HUES48 (cell line): ENCODE data around the gene CDK6.

Source experiments
- H3K27ac ChIP-seq: one replicate; pipeline ENCODE4 v1.7.0; 2013; ENCODE audit warnings: low read depth, low read length, inconsistent platforms
- H3K27me3 ChIP-seq: 2 replicates; pipeline ENCODE4 v1.6.1; 2013; ENCODE audit warnings: mild to moderate bottlenecking, low read length; ENCODE audit not compliant: control insufficient read depth, insufficient read depth
- H3K36me3 ChIP-seq: 2 replicates; pipeline ENCODE4 v1.6.1; 2013; ENCODE audit warnings: low read length; ENCODE audit not compliant: control insufficient read depth, insufficient read depth
- H3K4me1 ChIP-seq: 2 replicates; pipeline ENCODE4 v1.6.1; 2013; ENCODE audit warnings: mild to moderate bottlenecking, low read length; ENCODE audit not compliant: control insufficient read depth, insufficient read depth
- H3K4me3 ChIP-seq: 2 replicates; pipeline ENCODE4 v1.5.1; 2013; ENCODE audit warnings: mild to moderate bottlenecking, low read depth, low read length
- H3K9ac ChIP-seq: 2 replicates; pipeline ENCODE4 v1.6.1; 2013; ENCODE audit warnings: mild to moderate bottlenecking, low read depth, low read length, moderate library complexity
- H3K9me3 ChIP-seq: 2 replicates; pipeline ENCODE4 v1.6.1; 2013; ENCODE audit warnings: low read length; ENCODE audit not compliant: control insufficient read depth, insufficient read depth

The CDK6 gene

DNA sequence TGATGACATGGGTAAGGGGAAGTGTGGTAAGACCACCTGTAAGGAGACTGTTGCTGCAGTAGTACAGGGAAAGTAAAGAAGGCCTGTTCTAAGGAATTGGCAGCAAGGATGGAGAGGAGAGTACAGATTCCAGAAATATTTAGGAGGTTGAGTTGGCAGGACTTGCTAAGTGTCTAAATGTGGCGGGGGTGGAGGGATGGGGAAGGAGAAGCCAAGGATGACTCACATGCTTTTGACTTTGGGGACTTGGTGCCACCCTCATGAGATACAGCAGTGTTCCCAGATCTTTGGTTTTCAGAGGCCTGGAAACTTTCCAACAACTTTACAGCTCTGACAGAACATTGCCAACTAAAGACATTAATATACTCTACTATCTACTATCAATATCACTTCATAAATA is 45.4 kb downstream of the CDK6 start:
- no peaks in the 10 kb centered on the region for H3K36me3 ChIP-seq
- peaks cover 11% of the 10 kb centered on the region for H3K9me3 ChIP-seq
- H3K27ac ChIP-seq, result no peak overlapping the region
- H3K27me3 ChIP-seq, result no peaks in the 10 kb centered on the region
- no peak overlapping the region for H3K4me3 ChIP-seq
- H3K4me1 ChIP-seq, result peaks cover 4% of the 10 kb centered on the region
- no peak overlapping the region for H3K9ac ChIP-seq

DNA sequence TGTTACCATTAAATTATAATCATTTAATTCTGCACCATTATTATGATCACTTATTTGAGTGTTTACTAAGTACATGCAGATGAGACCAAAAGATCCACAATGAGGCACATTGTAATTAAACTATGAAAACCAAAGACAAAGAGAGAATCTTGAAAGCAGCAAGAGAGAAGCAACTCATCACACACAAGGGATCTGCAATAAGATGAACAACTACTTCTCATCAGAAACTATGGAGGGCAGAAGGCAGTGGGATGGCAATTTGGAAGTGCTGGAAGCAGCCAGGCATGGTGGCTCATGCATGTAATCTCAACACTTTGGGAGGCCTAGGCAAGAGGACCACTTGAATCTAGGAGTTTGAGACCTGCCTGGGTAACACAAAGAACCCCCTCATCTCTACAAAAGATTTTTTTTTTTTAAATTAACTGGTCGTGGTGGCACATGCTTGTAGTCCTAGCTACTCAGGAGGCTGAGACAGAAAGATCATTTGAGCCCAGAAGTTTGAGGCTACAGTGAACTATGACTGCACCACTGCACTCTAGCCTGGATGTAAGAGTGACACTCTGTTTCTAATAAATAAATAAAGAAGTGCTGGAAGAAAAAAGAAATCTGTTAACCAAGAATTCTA is 47.7 kb downstream of the CDK6 start:
- Histone ChIP-seq H3K4me1 (peaks cover 24% of the 10 kb centered on the region), H3K36me3 (no peaks in the 10 kb centered on the region), H3K9me3 (peaks cover 11% of the 10 kb centered on the region), H3K4me3 (no peak overlapping the region), H3K9ac (no peak overlapping the region), H3K27me3 (no peaks in the 10 kb centered on the region), H3K27ac (no peak overlapping the region)

GRCh38 chr7:92785923-92786322 is 50.5 kb downstream of the CDK6 start:
- no peaks in the 10 kb centered on the region for H3K36me3 ChIP-seq
- peak overlapping the region; percentile 1 for H3K27ac ChIP-seq
- H3K4me1 ChIP-seq, result peaks cover 37% of the 10 kb centered on the region
- H3K9ac ChIP-seq, result no peak overlapping the region
- H3K9me3 ChIP-seq, result peaks cover 11% of the 10 kb centered on the region
- H3K27me3 ChIP-seq, result no peaks in the 10 kb centered on the region
- H3K4me3 ChIP-seq, result no peak overlapping the region

DNA sequence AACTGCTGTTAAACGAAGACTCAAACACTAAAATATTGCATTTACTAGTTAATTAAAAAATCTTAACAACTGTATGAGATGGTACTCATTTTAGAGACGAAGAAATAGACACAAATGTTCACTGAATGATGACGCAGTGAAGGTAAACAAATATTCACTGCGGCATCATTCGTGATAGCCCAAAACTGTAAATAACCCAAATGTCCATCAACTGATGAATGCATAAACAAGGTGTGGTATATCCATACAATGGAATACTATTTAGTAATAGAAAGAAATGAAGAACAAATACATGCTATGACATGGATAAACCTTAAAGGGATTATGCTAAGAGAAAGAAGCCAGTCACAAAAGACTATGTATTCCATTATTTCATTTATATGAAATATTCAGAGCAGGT is 51.4 kb downstream of the CDK6 start:
- Histone ChIP-seq H3K4me1 (peaks cover 37% of the 10 kb centered on the region), H3K9ac (no peak overlapping the region), H3K9me3 (peaks cover 11% of the 10 kb centered on the region), H3K27ac (no peak overlapping the region), H3K4me3 (no peak overlapping the region), H3K27me3 (no peaks in the 10 kb centered on the region), H3K36me3 (no peaks in the 10 kb centered on the region)

DNA sequence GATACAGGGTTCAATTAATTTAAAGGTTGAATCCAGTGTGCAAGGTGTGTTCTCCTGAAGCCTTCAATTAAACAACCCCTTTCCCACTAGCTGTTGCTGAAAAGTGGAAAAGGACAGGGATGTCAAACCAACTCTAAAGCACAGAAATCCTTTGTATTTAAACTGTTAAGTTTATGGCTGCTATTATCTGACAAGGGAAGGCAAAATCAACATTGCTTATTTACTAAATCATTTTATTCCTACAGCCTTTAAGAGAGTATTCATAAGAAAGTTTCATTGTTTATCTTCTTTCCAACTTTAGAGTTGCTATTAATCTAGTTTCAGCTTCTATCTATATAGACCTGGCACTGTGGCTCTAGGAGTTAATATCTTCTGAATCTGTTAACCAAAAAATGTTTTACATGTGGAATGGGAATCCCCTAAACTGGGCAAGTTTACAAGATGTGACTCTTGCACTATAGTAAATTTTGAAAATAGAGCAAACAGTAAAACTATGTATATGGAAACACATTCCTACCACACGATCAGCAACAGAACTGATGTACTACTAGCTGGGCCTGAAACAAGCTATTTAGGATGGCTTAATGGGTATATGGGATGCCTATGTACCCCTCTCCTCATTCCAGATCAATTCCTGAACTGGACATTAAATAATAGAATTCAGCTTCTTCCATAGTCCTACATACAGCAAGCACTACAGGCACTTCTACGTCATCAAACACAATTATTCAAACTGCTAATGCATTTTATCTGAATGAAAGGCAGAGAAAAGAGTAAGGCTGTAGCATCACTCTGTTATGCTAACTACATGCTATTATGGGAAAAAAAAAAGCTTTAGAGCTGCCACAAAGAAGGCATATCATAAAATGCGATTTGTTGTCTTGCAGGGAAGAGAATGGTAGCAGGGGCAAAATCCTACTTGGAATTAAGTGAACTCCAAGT is 52.8 kb downstream of the CDK6 start:
- Histone ChIP-seq H3K27me3 (no peaks in the 10 kb centered on the region), H3K9me3 (peaks cover 5% of the 10 kb centered on the region; the same call in 1 of the 2 replicates), H3K27ac (no peak overlapping the region), H3K4me3 (no peak overlapping the region), H3K36me3 (no peaks in the 10 kb centered on the region), H3K4me1 (peaks cover 37% of the 10 kb centered on the region), H3K9ac (no peak overlapping the region)

DNA sequence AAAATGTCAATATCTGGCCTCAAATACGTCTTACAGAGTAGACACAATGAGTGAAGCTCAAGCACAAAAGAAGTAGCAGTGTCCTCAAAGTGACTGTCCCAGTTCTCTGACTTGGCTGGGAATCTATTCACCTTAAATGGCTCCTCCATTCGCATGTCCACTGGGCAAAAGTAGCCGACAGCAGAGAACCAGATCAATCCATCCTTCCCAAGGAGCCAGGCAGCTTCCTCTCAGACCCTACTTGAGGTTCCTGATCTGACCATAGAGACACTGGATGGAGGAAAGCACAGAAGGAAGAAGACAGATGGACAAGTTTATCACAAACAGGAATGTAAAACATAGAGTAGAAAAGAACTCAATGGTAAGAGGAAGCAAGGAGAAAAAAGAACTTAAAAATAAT is 53.5 kb downstream of the CDK6 start:
- no peak overlapping the region for H3K9ac ChIP-seq
- no peaks in the 10 kb centered on the region for H3K27me3 ChIP-seq
- H3K36me3 ChIP-seq, result no peaks in the 10 kb centered on the region
- H3K4me3 ChIP-seq, result no peak overlapping the region
- no peak overlapping the region for H3K27ac ChIP-seq
- no peaks in the 10 kb centered on the region for H3K9me3 ChIP-seq
- peaks cover 37% of the 10 kb centered on the region for H3K4me1 ChIP-seq

DNA sequence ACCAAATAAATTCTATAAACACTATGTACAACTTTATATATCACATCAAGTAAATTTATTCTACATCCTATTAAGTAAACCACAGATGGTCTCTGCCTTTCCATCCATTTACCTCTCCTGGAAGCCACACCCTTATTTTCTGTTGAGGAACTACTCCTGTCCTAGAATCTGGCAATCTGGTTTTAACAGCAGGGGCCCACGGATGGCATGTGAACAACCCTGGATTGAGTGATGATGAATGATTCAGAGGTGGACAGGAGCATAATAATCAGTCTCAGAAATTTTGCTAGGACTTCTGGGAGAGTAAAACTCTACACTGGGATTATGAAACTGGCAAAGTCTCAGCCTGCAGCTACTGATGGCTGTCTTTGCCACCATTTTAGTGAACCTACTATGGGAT is 54.1 kb downstream of the CDK6 start:
- H3K27me3 ChIP-seq, result no peaks in the 10 kb centered on the region
- H3K9ac ChIP-seq, result no peak overlapping the region
- H3K4me3 ChIP-seq, result no peak overlapping the region
- H3K27ac ChIP-seq, result no peak overlapping the region
- no peaks in the 10 kb centered on the region for H3K9me3 ChIP-seq
- no peaks in the 10 kb centered on the region for H3K36me3 ChIP-seq
- H3K4me1 ChIP-seq, result peaks cover 37% of the 10 kb centered on the region

DNA sequence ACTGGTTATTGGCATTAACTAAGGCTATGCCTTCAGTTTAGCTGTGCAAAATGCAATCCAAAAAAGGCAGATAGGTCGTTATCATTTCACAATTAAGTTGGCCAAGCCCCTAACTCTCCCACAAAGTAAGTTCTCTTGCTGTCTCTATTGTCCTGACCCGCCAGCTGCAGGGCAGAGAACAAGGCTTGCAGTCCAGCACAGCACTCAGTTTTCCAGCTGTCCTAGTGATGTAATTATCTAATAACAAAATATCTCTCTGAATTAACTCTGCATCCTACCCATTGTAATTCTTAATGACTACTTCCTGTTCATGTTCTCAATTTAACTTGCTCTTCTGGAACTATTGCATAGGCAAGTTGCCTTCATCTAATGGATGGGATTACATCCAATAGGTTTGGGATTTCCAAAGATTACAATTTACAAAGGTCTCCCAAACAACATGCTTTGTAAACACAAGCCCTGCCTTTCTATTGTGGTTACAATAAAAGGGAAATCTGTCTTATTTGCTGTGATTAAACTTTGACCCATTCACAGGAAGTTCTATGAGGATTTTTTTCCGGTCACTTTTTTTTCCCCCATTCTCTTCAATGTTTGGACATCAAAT is 55.2 kb downstream of the CDK6 start:
- no peak overlapping the region for H3K4me3 ChIP-seq
- peaks cover 35% of the 10 kb centered on the region for H3K4me1 ChIP-seq
- no peak overlapping the region for H3K9ac ChIP-seq

GRCh38 chr7:92778972-92779371 is 57.4 kb downstream of the CDK6 start:
- peaks cover 7% of the 10 kb centered on the region for H3K36me3 ChIP-seq
- no peak overlapping the region for H3K27ac ChIP-seq
- no peak overlapping the region for H3K4me3 ChIP-seq
- H3K4me1 ChIP-seq, result peaks cover 16% of the 10 kb centered on the region
- no peaks in the 10 kb centered on the region for H3K27me3 ChIP-seq
- H3K9ac ChIP-seq, result no peak overlapping the region
- no peaks in the 10 kb centered on the region for H3K9me3 ChIP-seq

More for the DNA sequence above, 55.2 kb downstream of the CDK6 start:
- Histone ChIP-seq H3K27me3 (no peaks in the 10 kb centered on the region), H3K27ac (no peak overlapping the region), H3K36me3 (no peaks in the 10 kb centered on the region), H3K9me3 (no peaks in the 10 kb centered on the region)

DNA sequence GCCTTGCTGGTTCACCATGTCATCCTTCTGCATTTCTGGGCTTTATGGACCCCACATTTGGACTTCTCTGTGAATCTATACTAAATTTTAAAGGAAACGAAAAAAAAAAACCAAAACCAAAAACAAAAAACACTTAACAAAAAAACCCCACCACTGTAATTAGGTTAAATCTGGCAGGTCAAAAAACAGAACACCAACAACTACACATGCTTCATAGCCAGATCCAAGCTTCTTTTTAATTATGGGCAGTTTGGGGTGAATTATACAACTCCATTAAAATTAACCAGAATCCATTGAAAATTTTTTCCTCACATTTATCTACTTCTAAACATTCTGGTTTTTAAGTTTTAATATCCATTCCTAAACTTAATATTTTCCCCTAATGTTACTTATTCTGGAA is 58.4 kb downstream of the CDK6 start:
- Histone ChIP-seq H3K4me1 (peaks cover 6% of the 10 kb centered on the region), H3K36me3 (peaks cover 7% of the 10 kb centered on the region), H3K9me3 (no peaks in the 10 kb centered on the region), H3K9ac (no peak overlapping the region), H3K27me3 (no peaks in the 10 kb centered on the region), H3K4me3 (no peak overlapping the region), H3K27ac (no peak overlapping the region)

- Histone ChIP-seq H3K36me3 (peaks cover 7% of the 10 kb centered on the region), H3K9me3 (no peaks in the 10 kb centered on the region), H3K4me1 (peaks cover 32% of the 10 kb centered on the region), H3K4me3 (no peak overlapping the region), H3K27ac (no peak overlapping the region), H3K9ac (no peak overlapping the region), H3K27me3 (no peaks in the 10 kb centered on the region)
Observed at GRCh38 chr7:92773808-92774207, 62.6 kb downstream of the CDK6 start.
